H1 (cell line): ENCODE data around the gene ZNF148. TPM values are rescaled to one million over a fixed set of nuclear protein-coding genes. Genes with fewer than 3 reads are reported as not detected.

ENCODE experiments used
- CHD2 ChIP-seq: IDR thresholded peaks from 2 replicates; pipeline ENCODE4 v1.6.1; 2012; ENCODE audit warnings: low read length, improper control_type of control experiment
- CHD7 ChIP-seq: fragments of 300-600 bp; sonication (generic); IDR thresholded peaks from 2 replicates; pipeline ENCODE4 v1.7.1; 2012; ENCODE audit warnings: low read length, moderate library complexity, mild to moderate bottlenecking, inconsistent platforms; ENCODE audit not compliant: insufficient replicate concordance
- CREB1 ChIP-seq: IDR thresholded peaks from 2 replicates; pipeline ENCODE4 v1.6.1; 2012; ENCODE audit warnings: inconsistent platforms
- EGR1 ChIP-seq: IDR thresholded peaks from 2 replicates; pipeline ENCODE4 v1.6.1; 2011; ENCODE audit warnings: low read depth, low read length, borderline replicate concordance
- GABPA ChIP-seq: IDR thresholded peaks from 2 replicates; pipeline ENCODE4 v1.6.1; 2011; ENCODE audit warnings: mild to moderate bottlenecking, low read length, moderate library complexity, borderline replicate concordance; ENCODE audit not compliant: insufficient read depth
- RBBP5 ChIP-seq: IDR thresholded peaks from 2 replicates; pipeline ENCODE4 v1.7.1; 2012; ENCODE audit warnings: low read depth, mild to moderate bottlenecking, inconsistent platforms, low read length, moderate library complexity, borderline replicate concordance
- ZNF274 ChIP-seq: IDR thresholded peaks from 2 replicates; pipeline ENCODE4 v1.7.0; 2012; ENCODE audit warnings: low read length, borderline replicate concordance; ENCODE audit errors: extremely low read depth
- polyA plus RNA-seq, 7 experiments: library from polyadenylated mRNA; depleted of rRNA in 3 of 7; stranded (reverse) in 5 of 7; unstranded in 2 of 7; fragments of >200 nt in 5 of 7; fragments of 200-250 nt in 2 of 7; gene quantifications; 1 replicate in 5 of 7; 2 replicates in 1 of 7; 4 replicates in 1 of 7; pipeline versions ENCODE4 v1.2.1 to v1.2.3, GENCODE V29; 2011 to 2013; ENCODE audit warnings: missing spikeins in 2 of 7, mixed read lengths in 2 of 7
- total RNA-seq: library from RNA; stranded (reverse); fragmentation: NEBNext Ultra II Directional; extraction: Animal tissue kit (Norgen Biotek cat#: 25700); gene quantifications from 2 replicates; pipeline ENCODE4 v1.2.1, GENCODE V29; 2021
- TF ChIP-seq, protein P1 (sequence below): IDR thresholded peaks from 2 replicates; pipeline ENCODE4 v1.6.1; 2011; ENCODE audit warnings: low read depth, mild to moderate bottlenecking, low read length; ENCODE audit not compliant: insufficient read depth
- TF ChIP-seq, protein P2 (sequence below), 3 experiments: IDR thresholded peaks; 1 replicate in 2 of 3; 2 replicates in 1 of 3; pipeline versions ENCODE4 v1.5.1 to v1.6.1; 2011; ENCODE audit warnings: low read length in 3 of 3, mild to moderate bottlenecking in 3 of 3, inconsistent platforms in 2 of 3, low read depth in 1 of 3, moderate library complexity in 1 of 3; ENCODE audit not compliant: insufficient read depth in 1 of 3; ENCODE audit errors: control extremely low read depth in 1 of 3

ZNF148 gene
- total and polyA plus RNA-seq, 2 of the 8 experiments (the other 6 are each of a cell fraction or from before 2014, with no cell fraction given) = 3.7 to 22.6 TPM

- no peak for TF ChIP-seq CHD7
- TF ChIP-seq, protein P1, sequence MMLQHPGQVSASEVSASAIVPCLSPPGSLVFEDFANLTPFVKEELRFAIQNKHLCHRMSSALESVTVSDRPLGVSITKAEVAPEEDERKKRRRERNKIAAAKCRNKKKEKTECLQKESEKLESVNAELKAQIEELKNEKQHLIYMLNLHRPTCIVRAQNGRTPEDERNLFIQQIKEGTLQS = no peak
- no peak for TF ChIP-seq RBBP5
- no peak for TF ChIP-seq CHD2
- TF ChIP-seq EGR1 = no peak
- TF ChIP-seq ZNF274 = no peak
- TF ChIP-seq, protein P2, sequence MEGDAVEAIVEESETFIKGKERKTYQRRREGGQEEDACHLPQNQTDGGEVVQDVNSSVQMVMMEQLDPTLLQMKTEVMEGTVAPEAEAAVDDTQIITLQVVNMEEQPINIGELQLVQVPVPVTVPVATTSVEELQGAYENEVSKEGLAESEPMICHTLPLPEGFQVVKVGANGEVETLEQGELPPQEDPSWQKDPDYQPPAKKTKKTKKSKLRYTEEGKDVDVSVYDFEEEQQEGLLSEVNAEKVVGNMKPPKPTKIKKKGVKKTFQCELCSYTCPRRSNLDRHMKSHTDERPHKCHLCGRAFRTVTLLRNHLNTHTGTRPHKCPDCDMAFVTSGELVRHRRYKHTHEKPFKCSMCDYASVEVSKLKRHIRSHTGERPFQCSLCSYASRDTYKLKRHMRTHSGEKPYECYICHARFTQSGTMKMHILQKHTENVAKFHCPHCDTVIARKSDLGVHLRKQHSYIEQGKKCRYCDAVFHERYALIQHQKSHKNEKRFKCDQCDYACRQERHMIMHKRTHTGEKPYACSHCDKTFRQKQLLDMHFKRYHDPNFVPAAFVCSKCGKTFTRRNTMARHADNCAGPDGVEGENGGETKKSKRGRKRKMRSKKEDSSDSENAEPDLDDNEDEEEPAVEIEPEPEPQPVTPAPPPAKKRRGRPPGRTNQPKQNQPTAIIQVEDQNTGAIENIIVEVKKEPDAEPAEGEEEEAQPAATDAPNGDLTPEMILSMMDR (IDR thresholded peaks at IDR 0.05; ENCODE audit: control extremely low read depth in 1 of 3, insufficient read depth in 1 of 3, low read depth in 1 of 3, low read length in 3 of 3) = no peak
- TF ChIP-seq GABPA = no peak
- no peak for TF ChIP-seq CREB1
Measured at GRCh38 chr3:125381743-125382142, 6.6 kb upstream of the ZNF148 start (continued).
